ENCODE data around the gene ABCC1. TPM values are rescaled to one million over a fixed set of nuclear protein-coding genes. Genes with fewer than 3 reads are reported as not detected.
"Not testable (repeated sequence)": the region's sequence is repeated elsewhere in the genome, so short reads cannot be mapped to it uniquely, and the experiment has no call there.

The ABCC1 gene
- total RNA-seq, 1 experiment from 2014 or later = 10.0 TPM

DNA sequence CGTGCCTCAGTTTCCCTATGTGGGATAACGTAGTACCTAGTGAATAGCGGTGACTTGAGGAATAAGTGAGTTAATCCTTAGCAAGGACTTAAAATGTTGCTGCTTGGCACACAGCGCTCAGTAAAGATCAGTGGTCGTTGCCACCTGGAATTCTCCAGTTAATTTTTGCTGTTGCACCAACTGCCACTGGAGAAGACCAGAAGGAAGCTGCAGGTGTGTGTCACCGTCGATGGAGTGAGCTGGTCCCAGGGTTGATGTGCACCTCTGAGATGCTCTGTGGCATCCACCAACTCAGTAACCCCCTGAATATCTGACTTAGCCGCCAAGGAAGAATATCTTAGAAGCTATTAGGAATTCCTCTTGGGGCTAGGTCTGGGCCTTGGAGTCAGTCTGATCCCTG lies 4.1 kb downstream of the ABCC1 start:
- H3K27ac ChIP-seq = no peak overlapping the region
- no peak for DNase-seq
- H3K9me3 ChIP-seq (replicated peaks) = no peaks in the 10 kb centered on the region
- H3K36me3 ChIP-seq = no peaks in the 10 kb centered on the region
- no peak overlapping the region for H3K4me3 ChIP-seq
- peaks cover under 1% of the 10 kb centered on the region; the same call in 1 of the 2 replicates for H3K4me1 ChIP-seq
- no peaks in the 10 kb centered on the region for H3K27me3 ChIP-seq

DNA sequence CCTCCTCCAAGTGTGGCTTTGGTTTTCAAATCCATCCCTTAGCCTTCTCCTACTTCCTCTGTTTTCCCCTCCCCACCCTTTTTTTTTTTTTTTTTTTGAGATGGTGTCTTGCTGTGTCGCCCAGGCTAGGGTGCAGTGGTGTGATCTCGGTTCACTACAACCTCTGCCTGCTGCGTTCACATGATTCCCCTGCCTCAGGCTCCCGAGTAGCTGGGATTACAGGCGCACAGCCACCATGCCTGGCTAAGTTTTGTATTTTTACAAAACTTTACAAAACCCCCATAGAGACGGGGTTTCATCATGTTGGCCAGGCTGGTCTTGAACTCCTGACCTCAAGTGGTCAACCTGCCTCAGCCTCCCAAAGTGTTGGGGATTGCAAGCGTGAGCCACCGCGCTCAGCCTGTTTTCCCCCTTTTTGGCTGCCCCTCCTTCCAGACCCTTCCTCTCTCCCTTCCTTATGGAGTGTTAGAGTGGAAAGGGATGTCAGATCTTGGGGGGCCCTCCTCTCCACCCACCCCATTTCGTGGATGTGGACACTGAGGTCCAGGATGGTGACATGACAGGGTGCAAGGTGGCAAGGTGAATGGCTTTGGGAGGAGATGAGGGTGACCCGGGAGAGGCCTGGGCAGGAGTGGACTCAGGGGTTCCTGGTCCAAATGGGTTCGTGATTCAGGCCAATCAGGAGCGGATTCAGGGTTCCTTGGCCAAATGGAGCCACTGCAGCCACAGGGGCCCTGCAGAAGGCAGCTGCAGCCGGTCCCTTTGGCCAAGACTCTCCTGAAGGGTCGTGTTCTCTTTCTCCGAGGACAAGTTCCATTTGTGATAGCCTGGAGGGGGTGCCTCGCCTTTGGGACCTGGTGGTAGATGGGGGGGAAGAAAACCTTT lies 4.8 kb downstream of the ABCC1 start:
- no peaks in the 10 kb centered on the region for H3K27me3 ChIP-seq
- H3K27ac ChIP-seq = no peak overlapping the region
- no peak overlapping the region for H3K4me3 ChIP-seq
- H3K36me3 ChIP-seq = no peaks in the 10 kb centered on the region
- DNase-seq = no peak
- H3K9me3 ChIP-seq (replicated peaks) = no peaks in the 10 kb centered on the region
- H3K4me1 ChIP-seq = no peaks in the 10 kb centered on the region

DNA sequence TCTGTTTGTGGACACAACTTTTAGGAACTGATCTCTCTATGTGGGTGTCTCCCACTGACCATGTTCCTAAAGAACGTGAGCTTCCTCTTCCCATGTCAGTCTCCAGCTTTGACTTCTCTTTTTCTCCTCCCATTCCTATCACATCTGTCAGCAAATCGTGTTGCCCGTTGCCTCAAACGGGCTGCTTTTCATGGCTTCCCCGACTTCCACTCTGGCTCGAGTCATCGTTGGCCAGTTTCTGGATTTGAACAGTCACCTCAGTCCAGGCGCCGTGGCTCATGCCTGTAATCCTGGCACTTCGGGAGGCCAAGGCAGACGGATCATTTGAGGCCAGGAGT lies 5.4 kb downstream of the ABCC1 start:
- Histone ChIP-seq H3K9me3 (replicated peaks) (no peaks in the 10 kb centered on the region), H3K36me3 (no peaks in the 10 kb centered on the region), H3K4me3 (no peak overlapping the region), H3K27ac (no peak overlapping the region), H3K4me1 (no peaks in the 10 kb centered on the region), H3K27me3 (no peaks in the 10 kb centered on the region)
- DNase-seq = no peak

DNA sequence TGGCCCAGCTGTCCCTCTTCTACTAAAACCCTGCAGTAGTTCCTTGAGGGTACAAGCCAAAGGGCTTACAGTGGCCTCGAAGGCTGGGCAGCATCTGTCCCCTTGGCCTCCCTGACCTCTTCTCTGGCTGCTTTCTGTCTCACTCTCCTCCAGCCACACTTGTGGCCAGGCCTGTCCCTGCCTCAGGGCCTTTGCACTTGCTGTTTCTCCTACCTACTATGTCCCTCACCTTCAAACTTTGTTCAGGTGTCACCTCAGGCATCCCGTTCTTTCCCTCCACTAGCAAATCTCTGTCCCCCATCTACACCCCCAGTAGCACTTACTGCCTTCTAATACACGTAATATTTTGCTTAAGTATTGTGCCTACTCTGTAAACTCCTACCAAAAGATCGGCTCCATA lies 6.0 kb downstream of the ABCC1 start:
- no peak for DNase-seq
- no peaks in the 10 kb centered on the region for H3K36me3 ChIP-seq
- no peak overlapping the region for H3K4me3 ChIP-seq
- no peaks in the 10 kb centered on the region for H3K4me1 ChIP-seq
- H3K27ac ChIP-seq = no peak overlapping the region
- no peaks in the 10 kb centered on the region for H3K27me3 ChIP-seq
- H3K9me3 ChIP-seq (replicated peaks) = no peaks in the 10 kb centered on the region

DNA sequence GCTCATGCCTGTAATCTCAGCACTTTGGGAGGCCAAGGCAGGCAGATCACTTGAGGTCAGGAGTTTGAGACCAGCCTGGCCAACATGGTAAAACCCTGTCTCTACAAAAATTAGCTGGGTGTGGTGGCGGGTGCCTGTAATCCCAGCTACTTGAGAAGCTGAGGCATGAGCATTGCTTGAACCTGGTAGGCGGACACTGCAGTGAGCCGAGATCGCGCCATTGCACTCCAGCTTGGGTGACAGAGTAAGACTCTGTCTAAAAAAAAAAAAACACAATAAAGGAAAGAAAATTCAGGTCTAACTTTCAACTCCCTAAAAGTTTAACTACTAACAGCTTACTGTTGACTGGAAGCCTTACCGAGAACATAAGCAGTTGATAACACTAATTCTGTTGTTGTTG lies 6.7 kb downstream of the ABCC1 start:
- H3K4me1 ChIP-seq; H3K4me3 ChIP-seq; H3K9me3 ChIP-seq (replicated peaks); H3K27ac ChIP-seq; H3K36me3 ChIP-seq; DNase-seq; H3K27me3 ChIP-seq: not testable (repeated sequence)

DNA sequence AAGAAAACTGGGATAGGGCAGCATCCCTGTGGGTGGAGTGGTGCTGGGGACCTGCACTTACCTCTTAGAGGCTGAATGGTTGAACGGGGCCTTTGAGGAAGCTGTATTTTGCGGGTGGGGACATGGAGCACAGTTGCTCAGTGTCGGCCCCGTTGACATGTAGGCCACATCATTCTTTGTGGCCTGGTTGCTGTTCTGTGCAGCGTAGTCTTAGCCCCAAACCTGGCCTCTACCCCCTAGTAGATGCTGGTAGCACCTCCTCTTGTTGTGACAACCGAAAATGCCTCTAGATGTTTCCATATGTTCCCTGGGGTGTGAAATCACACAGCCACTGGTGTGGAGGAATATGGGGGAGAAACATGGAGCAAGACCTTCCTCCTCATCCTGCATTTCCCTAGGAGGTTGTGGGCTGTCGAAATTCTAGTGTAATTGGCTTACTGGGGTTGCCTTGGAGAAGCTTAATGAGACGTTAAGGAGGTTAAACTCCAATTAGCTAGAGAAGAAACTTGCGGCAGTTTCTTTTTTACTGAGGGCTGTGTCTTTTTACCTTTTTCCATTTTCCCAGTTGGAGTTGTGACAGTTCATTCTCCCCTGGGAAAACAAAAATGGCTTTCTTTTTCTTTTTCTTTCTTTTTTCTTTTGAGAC lies 9.4 kb downstream of the ABCC1 start:
- H3K27me3 ChIP-seq = no peaks in the 10 kb centered on the region
- H3K9me3 ChIP-seq (replicated peaks) = no peaks in the 10 kb centered on the region
- no peak overlapping the region for H3K27ac ChIP-seq
- no peak overlapping the region for H3K4me3 ChIP-seq
- H3K4me1 ChIP-seq = no peaks in the 10 kb centered on the region
- no peaks in the 10 kb centered on the region for H3K36me3 ChIP-seq
- DNase-seq = no peak

DNA sequence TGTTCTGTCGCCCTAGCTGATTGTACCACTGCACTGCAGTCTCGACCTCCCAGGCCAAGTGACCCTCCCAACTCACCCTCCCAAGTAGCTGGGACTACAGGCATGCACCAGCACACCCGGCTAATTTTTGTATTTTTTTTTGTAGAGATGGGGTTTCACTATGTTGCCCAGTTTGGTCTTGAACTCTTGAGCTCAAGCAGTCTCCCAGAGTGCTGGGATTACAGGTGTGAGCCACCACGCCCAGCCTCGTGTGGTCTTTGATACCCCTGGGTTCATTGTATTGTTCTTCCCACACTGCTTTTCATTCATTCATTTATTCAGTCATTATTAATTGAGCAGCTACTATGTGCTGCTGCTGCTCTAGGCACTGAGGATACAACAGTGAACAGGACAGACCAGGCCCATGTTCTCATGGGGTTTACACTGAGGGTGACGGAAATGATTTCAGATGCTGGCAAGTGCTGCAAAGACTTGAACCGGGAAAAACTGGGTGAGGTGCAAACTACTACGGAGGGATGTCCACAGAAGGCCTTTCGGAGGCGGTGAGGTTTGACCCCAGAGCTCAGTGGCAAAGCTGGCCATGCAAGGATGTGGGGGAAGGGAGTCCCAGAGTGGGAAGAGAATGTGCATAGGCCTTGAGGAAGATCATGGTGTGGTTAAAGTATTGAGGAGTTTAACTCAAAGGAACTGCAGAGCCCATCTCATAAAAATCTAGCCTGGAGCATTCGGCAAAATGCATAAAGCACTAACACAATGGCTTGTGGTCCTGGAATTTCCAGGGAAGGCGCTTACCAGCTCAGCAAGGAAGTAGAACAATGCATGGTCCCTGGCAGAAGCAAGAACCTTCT lies 10.9 kb downstream of the ABCC1 start:
- H3K4me1 ChIP-seq = no peaks in the 10 kb centered on the region
- DNase-seq = no peak
- no peak overlapping the region for H3K4me3 ChIP-seq
- no peaks in the 10 kb centered on the region for H3K27me3 ChIP-seq
- H3K27ac ChIP-seq = no peak overlapping the region
- no peaks in the 10 kb centered on the region for H3K36me3 ChIP-seq
- H3K9me3 ChIP-seq (replicated peaks) = no peaks in the 10 kb centered on the region

DNA sequence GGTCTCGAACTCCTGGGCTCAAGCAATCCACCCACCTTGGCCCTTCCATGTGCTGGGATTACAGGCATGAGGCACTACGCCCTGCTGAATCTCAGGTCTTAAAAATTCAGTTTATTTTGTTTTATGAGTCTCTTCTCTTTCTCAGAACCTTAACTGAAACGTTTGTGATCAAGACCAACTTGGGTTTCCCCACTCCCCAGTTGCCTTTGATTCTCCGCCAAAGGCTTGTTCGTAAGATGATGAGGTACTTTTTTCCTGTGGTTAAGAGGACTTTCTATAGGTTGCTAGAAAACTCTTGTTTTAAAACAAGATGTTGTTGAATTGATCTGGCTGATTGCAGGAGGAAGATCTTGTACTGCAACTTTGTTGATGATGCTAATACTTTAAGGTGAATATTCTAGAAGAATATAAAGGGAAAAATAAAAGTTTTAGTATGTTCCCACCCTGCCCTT lies 11.7 kb downstream of the ABCC1 start:
- Histone ChIP-seq H3K27me3 (no peaks in the 10 kb centered on the region), H3K27ac (no peak overlapping the region), H3K4me1 (no peaks in the 10 kb centered on the region), H3K9me3 (replicated peaks) (no peaks in the 10 kb centered on the region), H3K4me3 (no peak overlapping the region), H3K36me3 (no peaks in the 10 kb centered on the region)
- no peak for DNase-seq

DNA sequence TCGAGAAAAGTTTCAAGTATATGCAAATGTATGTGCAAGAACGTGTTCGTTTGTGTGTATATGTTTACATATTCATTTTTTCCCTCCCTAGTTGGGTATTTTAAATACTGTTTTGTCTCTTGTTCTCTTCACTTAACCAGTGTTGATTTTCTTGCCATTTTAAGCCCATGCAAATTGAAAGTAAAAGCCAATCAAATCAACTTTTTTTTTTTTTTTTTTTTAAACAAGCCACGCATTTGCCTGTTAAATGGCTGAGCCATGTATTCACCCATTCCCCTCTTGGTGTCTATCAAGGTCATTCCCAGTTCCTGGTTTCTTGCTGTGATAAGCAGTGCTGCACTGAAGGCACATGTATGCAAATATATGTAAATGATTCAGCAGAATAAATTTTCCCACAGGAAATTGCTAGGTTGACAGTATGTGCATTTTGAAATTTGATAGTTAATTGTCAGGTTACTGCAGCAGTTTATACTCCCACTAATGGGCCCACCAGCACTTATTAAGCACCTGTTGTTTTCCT lies 12.2 kb downstream of the ABCC1 start:
- no peaks in the 10 kb centered on the region for H3K9me3 ChIP-seq (replicated peaks)
- no peaks in the 10 kb centered on the region for H3K36me3 ChIP-seq
- no peak overlapping the region for H3K27ac ChIP-seq
- no peak overlapping the region for H3K4me3 ChIP-seq
- H3K4me1 ChIP-seq = no peaks in the 10 kb centered on the region
- no peaks in the 10 kb centered on the region for H3K27me3 ChIP-seq
- no peak for DNase-seq

DNA sequence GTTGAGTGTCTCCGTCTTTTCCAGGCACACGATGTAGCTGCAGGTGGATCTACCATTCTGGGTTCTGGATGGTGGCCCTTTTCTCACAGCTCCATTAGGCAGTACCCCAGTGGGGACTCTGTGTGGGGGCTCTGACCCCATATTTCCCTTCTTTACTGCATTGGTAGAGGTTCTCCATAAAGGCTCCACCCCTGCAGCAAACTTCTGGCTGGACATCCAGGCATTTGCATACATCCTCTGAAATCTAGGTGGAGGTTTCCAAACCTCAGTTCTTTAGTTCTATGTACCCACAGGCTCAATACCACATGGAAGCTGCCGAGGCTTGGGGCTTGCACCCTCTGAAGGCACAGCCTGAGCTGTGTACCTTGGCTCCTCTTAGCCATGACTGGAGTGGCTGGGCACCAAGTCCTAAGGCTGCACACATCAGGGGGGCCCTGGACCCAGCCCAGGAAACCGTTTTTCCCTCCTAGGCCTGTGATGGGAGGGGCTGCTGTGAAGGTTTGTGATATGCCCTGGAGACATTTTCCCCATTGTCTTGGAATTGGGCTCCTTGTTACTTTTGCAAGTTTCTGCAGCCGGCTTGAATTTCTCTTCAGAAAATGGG lies 14.0 kb downstream of the ABCC1 start:
- H3K4me3 ChIP-seq = no peak overlapping the region
- H3K36me3 ChIP-seq = no peaks in the 10 kb centered on the region
- H3K27me3 ChIP-seq = no peaks in the 10 kb centered on the region
- DNase-seq = no peak
- H3K27ac ChIP-seq = no peak overlapping the region
- H3K4me1 ChIP-seq = peaks cover 5% of the 10 kb centered on the region; the same call in 1 of the 2 replicates
- H3K9me3 ChIP-seq (replicated peaks) = no peaks in the 10 kb centered on the region

DNA sequence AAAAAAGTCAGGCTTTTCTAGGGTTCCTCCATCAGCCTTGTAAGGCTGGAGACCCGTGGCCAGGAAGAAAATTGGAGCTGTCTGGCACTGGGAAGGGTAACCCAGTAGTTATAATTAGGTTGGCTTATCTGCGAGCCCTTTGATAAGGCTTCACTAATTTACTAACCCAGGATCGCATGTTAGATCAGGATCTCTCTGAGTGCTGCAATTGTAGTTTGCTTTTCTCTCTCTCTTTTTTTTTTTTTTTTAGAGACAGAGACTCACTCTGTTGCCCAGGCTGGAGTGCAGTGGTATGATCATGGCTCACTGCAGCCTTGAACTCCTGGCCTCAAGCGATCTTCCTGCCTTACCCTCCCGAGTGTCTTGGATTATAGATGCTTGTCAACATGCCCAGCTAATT lies 17.0 kb downstream of the ABCC1 start:
- Histone ChIP-seq H3K9me3 (replicated peaks) (no peaks in the 10 kb centered on the region), H3K36me3 (no peaks in the 10 kb centered on the region), H3K4me1 (peaks cover 5% of the 10 kb centered on the region; the same call in 1 of the 2 replicates), H3K4me3 (no peak overlapping the region), H3K27me3 (no peaks in the 10 kb centered on the region), H3K27ac (no peak overlapping the region)
- no peak for DNase-seq

DNA sequence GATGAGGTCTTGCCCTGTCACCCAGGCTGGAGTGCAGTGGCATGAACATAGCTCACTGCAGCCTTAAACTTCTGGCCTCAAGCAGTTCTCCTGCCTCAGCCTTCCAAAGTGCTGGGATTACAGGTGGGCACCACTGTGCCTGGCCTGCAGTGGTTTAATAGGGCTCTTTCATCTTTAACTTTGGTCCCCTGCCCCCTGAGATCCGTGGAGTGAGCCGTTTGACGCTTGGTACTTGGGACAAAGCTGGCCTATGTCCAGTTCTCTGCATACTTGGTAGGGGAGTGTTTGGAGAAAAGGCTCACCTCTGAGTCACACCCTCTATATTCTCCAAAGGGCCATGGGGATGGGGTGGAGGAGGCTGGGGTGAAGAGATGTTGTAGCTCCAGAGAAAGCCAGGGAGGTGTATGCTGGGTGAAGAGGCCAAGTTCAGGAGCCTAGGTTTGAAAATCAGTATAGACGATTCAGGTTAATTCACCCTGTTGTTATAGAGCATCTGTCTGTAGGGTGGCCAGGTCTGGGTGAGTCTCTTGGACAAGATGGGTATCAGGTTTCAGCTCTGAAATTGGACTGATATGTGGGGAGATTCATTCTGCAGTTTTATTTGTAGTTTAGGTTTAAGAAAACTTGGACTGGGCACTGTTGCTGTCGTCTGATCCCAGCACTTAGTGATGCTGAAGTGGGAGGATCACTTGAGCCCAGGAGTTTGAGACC lies 17.6 kb downstream of the ABCC1 start:
- H3K27me3 ChIP-seq = no peaks in the 10 kb centered on the region
- DNase-seq = peak in 1 of 2 experiments; percentile 14
- peaks cover 5% of the 10 kb centered on the region; the same call in 1 of the 2 replicates for H3K4me1 ChIP-seq
- no peaks in the 10 kb centered on the region for H3K9me3 ChIP-seq (replicated peaks)
- no peak overlapping the region for H3K4me3 ChIP-seq
- no peaks in the 10 kb centered on the region for H3K36me3 ChIP-seq
- H3K27ac ChIP-seq = no peak overlapping the region

DNA sequence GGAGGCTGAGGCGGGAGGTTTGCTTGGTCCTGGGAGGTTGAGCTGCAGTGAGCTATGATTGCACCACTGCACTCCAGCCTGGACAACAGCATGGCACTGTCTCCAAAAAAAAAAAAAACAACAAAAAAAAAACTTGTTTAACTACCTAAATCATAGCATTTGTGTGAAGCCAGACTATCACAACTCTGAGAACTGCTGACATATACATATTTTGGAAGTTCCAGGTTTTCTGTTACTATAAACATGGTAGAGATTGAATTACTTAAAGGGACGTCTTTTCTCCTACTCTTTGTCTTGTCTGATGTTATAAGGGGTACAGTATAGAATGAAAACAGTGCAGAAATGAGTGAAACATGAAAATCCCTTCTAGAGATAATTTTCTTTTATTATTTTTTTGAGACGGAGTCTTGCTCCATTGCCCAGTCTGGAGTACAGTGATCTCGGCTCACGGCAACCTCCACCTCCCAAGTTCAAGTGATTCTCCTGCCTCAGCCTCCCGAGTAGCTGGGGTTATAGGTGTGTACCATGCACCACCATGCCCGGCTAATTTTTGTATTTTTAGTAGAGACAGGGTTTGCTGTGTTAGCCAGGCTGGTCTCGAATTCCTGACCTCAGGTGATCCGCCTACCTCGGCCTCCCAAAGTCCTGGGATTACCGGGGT lies 18.4 kb downstream of the ABCC1 start:
- no peak overlapping the region for H3K27ac ChIP-seq
- H3K27me3 ChIP-seq = no peaks in the 10 kb centered on the region
- 0 out of 2 replicates have a peak, but pooled peaks cover under 1% of the 10 kb centered on the region for H3K36me3 ChIP-seq
- H3K9me3 ChIP-seq (replicated peaks) = no peaks in the 10 kb centered on the region
- H3K4me1 ChIP-seq = peaks cover 5% of the 10 kb centered on the region; the same call in 1 of the 2 replicates
- DNase-seq = no peak
- no peak overlapping the region for H3K4me3 ChIP-seq
